Activated CD4-positive, alpha-beta T cell treated with anti-CD3 and anti-CD28 coated beads, Interleukin-2, Interleukin-4, amounts not matched to agents 100 ng/mL and 50 ng/mL, durations not matched to agents 16 hours and 8 hours (primary cell): ENCODE results near the gene HNRNPDL.
"Not testable (repeated sequence)": the region's sequence is repeated elsewhere in the genome, so short reads cannot be mapped to it uniquely, and the experiment has no call there.

Experiments used
- DNase-seq: peaks from one replicate; pipeline ENCODE4 v3.0.0-alpha.2; 2020; ENCODE audit warnings: low spot score

Gene HNRNPDL

DNA sequence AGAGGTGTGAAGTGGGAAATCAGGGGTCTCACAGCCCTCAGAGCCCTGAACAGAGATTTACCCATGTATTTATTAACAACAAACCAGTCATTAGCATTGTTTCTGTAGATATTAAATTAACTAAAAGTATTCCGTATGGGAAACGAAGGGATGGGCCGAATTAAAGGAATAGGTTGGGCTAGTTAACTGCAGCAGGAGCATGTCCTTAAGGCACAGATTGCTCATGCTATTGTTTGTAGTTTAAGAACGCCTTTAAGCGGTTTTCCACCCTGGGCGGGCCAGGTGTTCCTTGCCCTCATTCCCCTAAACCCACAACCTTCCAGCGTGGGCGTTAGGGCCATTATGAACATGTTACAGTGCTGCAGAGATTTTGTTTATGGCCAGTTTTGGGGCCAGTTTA is 44.0 kb downstream of the HNRNPDL start:
- not testable (repeated sequence) for DNase-seq

DNA sequence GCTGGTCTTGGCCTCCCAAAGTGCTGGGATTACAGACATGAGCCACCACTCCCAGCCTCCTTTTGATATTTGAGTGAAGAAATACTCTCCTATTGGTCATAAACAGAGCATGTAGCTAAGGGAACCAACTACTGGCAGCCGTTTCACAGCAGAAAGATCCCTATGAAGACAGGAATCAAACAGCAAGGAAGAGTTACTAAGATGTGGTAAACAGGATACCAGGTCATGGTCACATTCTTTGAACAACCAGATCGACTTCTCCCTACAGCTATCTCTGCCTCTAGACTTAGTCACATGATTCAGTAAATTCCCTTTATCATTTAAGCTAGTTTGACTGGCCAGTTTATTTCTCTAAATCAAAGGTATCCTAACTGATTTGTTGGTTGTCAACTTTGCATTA is 47.5 kb downstream of the HNRNPDL start:
- no peak for DNase-seq

DNA sequence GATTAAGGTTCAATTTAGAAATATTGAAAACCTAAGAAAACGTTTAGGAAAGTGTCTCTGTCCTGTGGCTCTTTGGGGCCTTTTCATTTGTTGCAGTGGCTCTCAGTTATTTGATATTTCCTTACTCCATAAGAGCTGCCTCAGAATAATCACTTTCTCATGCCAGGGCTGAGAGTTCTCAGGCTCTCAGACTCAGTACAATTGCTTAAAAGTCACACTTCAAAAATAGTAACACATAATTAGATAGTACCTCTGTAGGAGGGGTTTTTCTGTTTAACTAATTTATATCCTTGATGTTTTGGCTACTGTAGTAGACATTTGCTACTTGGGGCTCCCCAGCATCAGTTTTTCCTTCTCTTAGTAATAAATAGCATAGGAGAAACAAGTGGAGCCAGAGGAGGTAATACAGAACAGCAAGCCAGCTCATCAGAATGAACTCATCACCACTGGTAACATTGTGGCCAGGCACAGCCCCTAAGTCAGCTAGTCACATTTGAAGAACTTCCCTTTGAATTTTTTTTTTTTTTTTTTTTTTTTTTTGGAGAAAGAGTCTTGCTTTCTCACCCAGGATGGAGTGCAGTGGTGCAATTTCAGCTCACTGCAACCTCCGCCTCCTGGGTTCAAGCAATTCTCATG is 48.5 kb downstream of the HNRNPDL start:
- DNase-seq, result no peak

DNA sequence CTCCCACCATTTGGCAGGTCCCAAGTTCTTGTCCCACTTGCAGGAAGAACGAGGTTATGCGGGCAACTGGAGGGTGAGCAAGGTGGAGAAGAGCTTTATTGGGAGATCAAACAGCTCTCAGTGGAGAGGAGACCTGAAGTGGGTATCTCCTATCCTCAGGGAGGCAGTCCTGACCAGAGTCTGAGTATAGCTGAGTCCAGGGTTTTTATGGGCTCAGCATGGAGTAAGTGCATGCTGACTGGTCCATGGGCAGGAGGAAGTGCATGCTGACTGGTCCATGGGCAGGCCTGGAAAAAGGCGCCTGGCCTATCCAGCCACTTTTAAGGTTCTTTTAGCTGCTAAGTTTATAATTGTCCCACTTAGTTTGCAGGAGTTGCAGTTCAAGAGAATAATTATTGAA is 49.0 kb downstream of the HNRNPDL start:
- DNase-seq, result no peak

DNA sequence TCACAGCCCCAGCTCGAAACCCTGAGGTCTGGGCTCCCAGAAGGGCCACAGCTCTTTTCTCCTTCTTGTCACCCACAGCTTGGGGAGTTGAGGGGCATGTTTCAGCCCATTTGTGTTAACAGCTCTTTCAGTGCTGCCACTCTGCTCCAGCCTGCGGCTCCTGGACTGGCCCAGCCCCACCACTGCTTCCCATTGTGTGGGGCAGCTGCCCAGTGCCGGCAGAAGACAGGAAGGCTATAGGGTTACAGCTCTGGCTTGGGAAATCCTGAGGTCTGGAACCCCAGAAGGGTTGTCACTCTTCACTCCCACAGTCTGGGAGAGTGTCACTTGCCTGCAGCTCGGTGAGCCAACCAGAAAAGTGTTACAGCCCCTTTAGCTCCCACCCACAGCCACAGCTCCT is 49.4 kb downstream of the HNRNPDL start:
- DNase-seq, result no peak

DNA sequence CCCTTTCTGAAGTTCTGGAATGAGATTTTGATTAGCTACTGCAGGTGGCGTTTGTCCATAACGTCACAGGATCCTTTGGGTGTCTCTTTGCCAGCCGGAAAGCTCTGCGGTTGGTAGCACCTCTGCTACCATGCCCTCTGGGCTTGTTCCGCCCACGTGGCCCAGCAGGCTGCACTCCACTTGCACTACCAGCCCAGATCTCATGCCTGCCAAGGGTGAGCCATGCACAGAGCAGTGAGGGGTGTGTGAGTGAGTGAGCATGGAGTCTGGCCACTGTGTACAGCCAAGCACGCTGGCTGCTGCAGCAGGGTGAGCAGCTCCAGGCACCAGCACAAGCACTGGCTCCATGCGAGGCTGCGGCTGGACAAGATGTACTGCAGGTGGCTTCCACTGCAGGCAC is 49.9 kb downstream of the HNRNPDL start:
- DNase-seq, result no peak

DNA sequence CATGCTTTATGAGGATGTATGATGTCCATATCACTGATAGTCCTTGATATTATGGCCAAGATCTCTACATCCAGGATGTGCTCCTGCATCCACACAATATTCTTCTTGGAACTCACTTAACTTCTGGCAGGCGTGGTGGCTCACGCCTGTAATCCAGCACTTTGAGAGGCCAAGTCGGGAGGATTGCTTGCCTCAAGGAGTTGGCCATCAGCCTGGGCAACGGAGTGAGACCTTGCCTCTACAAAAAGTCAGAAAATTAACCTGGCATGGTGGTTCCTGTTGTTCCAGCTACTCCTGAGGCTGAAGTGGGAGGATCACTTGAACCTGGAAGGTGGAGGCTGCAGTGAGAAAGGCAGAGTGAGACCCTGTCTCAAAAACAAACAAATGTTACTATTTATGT is 54.2 kb downstream of the HNRNPDL start:
- no peak for DNase-seq

DNA sequence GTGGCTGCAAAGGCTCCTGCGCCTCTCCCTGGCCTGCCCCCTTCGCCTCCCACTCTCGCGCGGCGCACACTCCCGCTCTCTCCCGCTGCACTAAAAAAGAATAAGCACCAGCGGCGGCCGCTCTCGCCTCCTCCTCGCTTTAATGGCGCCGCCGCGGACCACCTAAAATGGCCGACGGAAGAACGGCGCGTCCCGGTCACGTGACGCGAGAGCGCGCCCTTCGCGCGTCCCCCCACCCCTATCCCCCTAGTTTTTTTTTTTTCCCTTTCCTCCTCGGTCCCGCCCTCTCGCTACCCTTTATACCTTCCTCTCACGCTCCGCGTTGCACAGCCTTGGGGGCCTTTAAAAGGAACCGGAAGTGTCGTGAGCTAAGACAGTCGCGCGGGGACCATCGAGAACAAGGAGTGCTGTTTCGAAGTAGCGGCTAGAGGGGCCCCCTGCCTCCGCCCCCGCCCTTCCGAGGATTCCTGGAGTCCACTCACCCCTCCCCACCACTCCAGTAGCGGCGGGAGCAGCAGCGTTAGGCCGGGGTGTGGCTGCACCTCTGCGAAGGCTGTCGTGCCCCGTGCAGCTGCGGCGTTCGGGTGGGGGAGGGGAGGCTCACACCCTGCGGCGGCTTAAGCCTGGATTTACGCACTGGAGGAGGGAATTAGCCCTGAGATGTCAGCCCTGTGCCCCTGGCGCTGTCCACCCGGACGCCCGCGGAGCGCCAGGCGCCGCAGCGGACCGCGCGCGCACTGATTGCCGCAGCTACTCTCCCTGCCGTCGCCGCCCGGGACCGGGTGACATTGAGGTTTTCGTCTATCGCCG is 56.2 kb downstream of the HNRNPDL start, which contains the start of gene HNRNPD:
Gene HNRNPD, minus strand, starts transcription at position 176 of the 810 bp plus-strand sequence. CDS start 313 bp downstream, outside the sequence.
- peak; percentile 98 for DNase-seq

DNA sequence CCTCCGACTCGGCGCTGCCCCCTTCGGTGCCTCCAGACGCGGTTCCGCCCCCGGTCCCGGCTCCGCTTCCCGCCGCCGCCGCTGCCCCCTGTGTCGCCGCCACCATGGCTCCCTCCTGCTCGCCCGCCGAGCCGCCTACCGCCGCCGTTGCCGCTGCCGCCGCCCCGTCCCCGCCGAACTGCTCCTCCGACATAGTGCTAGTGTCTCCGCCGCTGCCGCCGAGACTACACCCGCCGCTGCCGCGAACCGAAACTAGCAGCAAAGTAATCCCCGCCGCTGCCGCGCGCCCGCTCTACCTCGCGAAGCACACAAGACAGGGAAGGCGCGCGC is 56.8 kb downstream of the HNRNPDL start:
- no peak for DNase-seq
